Transverse colon (tissue), 4 donors: ENCODE results near the gene TMSB10.

ENCODE experiments used
- CTCF ChIP-seq, 5 experiments: fragments of 200-600 bp in 3 of 5; fragments of 450-650 bp in 2 of 5; sonication (generic) in 3 of 5; IDR thresholded peaks; 1 replicate in 2 of 5; 2 replicates in 3 of 5; pipeline ENCODE4 v1.5.1; 2016 to 2017; ENCODE audit warnings: antibody characterized with exemption in 5 of 5, inconsistent platforms in 3 of 5, mild to moderate bottlenecking in 2 of 5, moderate library complexity in 1 of 5
- EP300 ChIP-seq: sonication (generic); formaldehyde crosslinking; IDR thresholded peaks from one replicate; pipeline ENCODE4 v1.6.1; 2017; ENCODE audit warnings: antibody characterized with exemption, low read depth
- POLR2AphosphoS5 ChIP-seq, 3 donors: sonication (generic); formaldehyde crosslinking; IDR thresholded peaks; one replicate each; pipeline ENCODE4 v1.6.1; 2016; ENCODE audit warnings: antibody characterized with exemption in 3 of 3

- TF ChIP-seq CTCF (IDR thresholded peaks at IDR 0.05): no peak
- no peak for TF ChIP-seq EP300
- peak in 1 of 3 donors; percentile 3 for TF ChIP-seq POLR2AphosphoS5 (IDR thresholded peaks at IDR 0.05)
These were observed 19.0 kb downstream of the TMSB10 start for GRCh38 chr2:84924173-84925106.
